ENCODE measurements around the gene RAI1. TPM values are rescaled to one million over a fixed set of nuclear protein-coding genes. Genes with fewer than 3 reads are reported as not detected.
"Not testable (repeated sequence)": the region's sequence is repeated elsewhere in the genome, so short reads cannot be mapped to it uniquely, and the experiment has no call there.

Gene RAI1
- total and polyA plus RNA-seq, 10 of the 15 experiments (the other 5 are each of a cell fraction or from before 2014, with no cell fraction given): 0.66 to 37.7 (median 6.0) TPM

- no peak for TF ChIP-seq ZBTB40 (IDR thresholded peaks at IDR 0.05; ENCODE audit: borderline replicate concordance)
Measured at GRCh38 chr17:17638467-17638866, 42.8 kb upstream of the RAI1 start (continued).

- RAD21 ChIA-PET (ENCODE audit: unreplicated experiment): interaction anchor here (1.2 kb wide), 1 partner anchor 284 kb away, joined by 3 read pairs; no protein-coding TSS in a partner anchor
Measured at GRCh38 chr17:17639661-17640270, 41.5 kb upstream of the RAI1 start.

More at GRCh38 chr17:17639661-17640270, 41.5 kb upstream of the RAI1 start:
- in situ Hi-C loops (cut with MboI): loop anchor here (5.0 kb wide), 3 partner anchors 47 to 282 kb away; partner anchors contain the start of genes PEMT and RASD1
- SMC1A ChIA-PET (ENCODE audit: uncharacterized antibody, unreplicated experiment); H3K9ac ChIP-seq (ENCODE audit: control insufficient read depth, insufficient read depth, low read length); H3K79me2 ChIP-seq (ENCODE audit: control insufficient read depth, insufficient read depth, low read length); H2AFZ ChIP-seq (ENCODE audit: control insufficient read depth, low read depth, low read length); H3K27me3 ChIP-seq (replicated peaks in 1 of 2; ENCODE audit: control insufficient read depth in 2 of 2, insufficient read depth in 2 of 2, low read length in 1 of 2); FAIRE-seq; H3K4me1 ChIP-seq (ENCODE audit: control insufficient read depth, insufficient read depth, low read length); H3K9me3 ChIP-seq (replicated peaks; ENCODE audit: control insufficient read depth, insufficient read depth, low read length); BruUV-seq (replicated peaks); H3K4me2 ChIP-seq (ENCODE audit: control insufficient read depth, insufficient read depth); H3K27ac ChIP-seq (ENCODE audit: control insufficient read depth, insufficient read depth); DNase-seq (ENCODE audit: low read depth, low spot score); H3K4me3 ChIP-seq; H4K20me1 ChIP-seq (ENCODE audit: control insufficient read depth, insufficient read depth); ATAC-seq; POLR2A ChIA-PET; intact Hi-C loops (cut with micrococcal nuclease; ENCODE audit: unreplicated experiment); H3K36me3 ChIP-seq (ENCODE audit: control insufficient read depth in 2 of 2, insufficient read depth in 2 of 2, low read length in 1 of 2): not testable (repeated sequence)
- CTCF ChIA-PET: interaction anchor here (0.6 to 4.5 kb wide), 2 partner anchors 142 to 550 kb away, joined by 3 to 64 read pairs; no protein-coding TSS in a partner anchor
- WGBS (ENCODE audit: insufficient coverage, insufficient replicate concordance, low lambda C conversion rate, missing lambda C conversion rate): 45% methylated on average over 6 of the region's 9 CpGs
